Ishikawa (cell line): Measurements from ENCODE around the gene GDPD5.

Experiments
- CEBPB ChIP-seq: IDR thresholded peaks from 2 replicates; pipeline ENCODE4 v1.6.1; 2012
- CREB1 ChIP-seq: IDR thresholded peaks from 2 replicates; pipeline ENCODE4 v1.6.1; 2012; ENCODE audit warnings: low read depth
- EGR1 ChIP-seq: IDR thresholded peaks from 2 replicates; pipeline ENCODE4 v1.6.1; 2012
- EP300 ChIP-seq: IDR thresholded peaks from 2 replicates; pipeline ENCODE4 v1.6.1; 2012; ENCODE audit warnings: borderline replicate concordance
- FOXM1 ChIP-seq: IDR thresholded peaks from 2 replicates; pipeline ENCODE4 v1.6.1; 2012; ENCODE audit warnings: low read depth, borderline replicate concordance
- NFIC ChIP-seq: IDR thresholded peaks from 2 replicates; pipeline ENCODE4 v1.6.1; 2012
- RAD21 ChIP-seq: IDR thresholded peaks from 2 replicates; pipeline ENCODE4 v1.6.1; 2012; ENCODE audit warnings: low read depth
- TAF1 ChIP-seq: IDR thresholded peaks from 2 replicates; pipeline ENCODE4 v1.6.1; 2012; ENCODE audit warnings: low read depth, mild to moderate bottlenecking
- TCF12 ChIP-seq: IDR thresholded peaks from 2 replicates; pipeline ENCODE4 v1.6.1; 2012; ENCODE audit warnings: low read depth
- TEAD4 ChIP-seq: IDR thresholded peaks from 2 replicates; pipeline ENCODE4 v1.6.1; 2012
- YY1 ChIP-seq: IDR thresholded peaks from 2 replicates; pipeline ENCODE4 v1.6.1; 2012; ENCODE audit warnings: low read depth
- ZBTB7A ChIP-seq: IDR thresholded peaks from 2 replicates; pipeline ENCODE4 v1.6.1; 2012; ENCODE audit warnings: low read depth
- TF ChIP-seq, protein P1 (sequence below): IDR thresholded peaks from 2 replicates; pipeline ENCODE4 v1.6.1; 2012
- TF ChIP-seq, protein P2 (sequence below): IDR thresholded peaks from 2 replicates; pipeline ENCODE4 v1.6.1; 2012; ENCODE audit warnings: low read depth, mild to moderate bottlenecking
- TF ChIP-seq, protein P3 (sequence below): IDR thresholded peaks from 2 replicates; pipeline ENCODE4 v1.6.1; 2012

Gene GDPD5

DNA sequence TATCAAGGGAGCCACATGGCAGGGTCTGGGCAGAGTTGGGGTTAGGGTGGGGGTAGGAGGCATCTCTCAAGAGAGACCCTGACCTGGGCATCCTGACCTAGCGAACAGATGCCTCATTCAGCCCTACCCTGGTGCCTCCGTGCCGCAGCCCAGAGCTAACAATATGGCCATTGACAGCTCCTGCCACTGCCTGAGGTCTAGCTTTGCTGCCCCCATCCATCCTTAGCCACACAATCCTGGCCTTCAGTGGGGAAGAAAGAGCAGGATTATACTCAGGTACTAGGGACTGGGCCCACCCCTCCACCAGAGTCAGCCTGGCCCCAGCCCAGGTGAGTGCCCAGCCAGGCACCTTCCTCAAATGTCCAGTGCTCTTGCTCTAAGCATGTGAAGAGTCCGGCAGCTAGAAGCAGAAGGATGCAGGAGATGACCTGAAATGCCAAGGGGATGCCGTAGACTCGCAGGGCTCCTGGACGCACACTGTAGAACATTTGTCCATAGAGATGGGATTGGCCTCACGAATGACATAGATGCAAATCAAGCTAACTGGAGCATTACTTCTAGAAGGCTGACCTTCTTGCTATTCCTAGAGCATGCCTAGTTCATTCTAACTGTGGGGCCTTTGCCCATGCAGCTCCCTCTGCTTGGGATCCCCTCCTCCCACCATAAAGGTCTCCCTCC is 23.0 kb upstream of the GDPD5 start:
- TF ChIP-seq, protein P1, sequence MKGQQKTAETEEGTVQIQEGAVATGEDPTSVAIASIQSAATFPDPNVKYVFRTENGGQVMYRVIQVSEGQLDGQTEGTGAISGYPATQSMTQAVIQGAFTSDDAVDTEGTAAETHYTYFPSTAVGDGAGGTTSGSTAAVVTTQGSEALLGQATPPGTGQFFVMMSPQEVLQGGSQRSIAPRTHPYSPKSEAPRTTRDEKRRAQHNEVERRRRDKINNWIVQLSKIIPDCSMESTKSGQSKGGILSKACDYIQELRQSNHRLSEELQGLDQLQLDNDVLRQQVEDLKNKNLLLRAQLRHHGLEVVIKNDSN = no peak
- TF ChIP-seq CREB1 = no peak
- TF ChIP-seq YY1 = no peak
- no peak for TF ChIP-seq CEBPB
- no peak for TF ChIP-seq EGR1
- no peak for TF ChIP-seq TCF12
- TF ChIP-seq RAD21 = no peak
- TF ChIP-seq TAF1 = no peak
- no peak for TF ChIP-seq FOXM1
- TF ChIP-seq, protein P2, sequence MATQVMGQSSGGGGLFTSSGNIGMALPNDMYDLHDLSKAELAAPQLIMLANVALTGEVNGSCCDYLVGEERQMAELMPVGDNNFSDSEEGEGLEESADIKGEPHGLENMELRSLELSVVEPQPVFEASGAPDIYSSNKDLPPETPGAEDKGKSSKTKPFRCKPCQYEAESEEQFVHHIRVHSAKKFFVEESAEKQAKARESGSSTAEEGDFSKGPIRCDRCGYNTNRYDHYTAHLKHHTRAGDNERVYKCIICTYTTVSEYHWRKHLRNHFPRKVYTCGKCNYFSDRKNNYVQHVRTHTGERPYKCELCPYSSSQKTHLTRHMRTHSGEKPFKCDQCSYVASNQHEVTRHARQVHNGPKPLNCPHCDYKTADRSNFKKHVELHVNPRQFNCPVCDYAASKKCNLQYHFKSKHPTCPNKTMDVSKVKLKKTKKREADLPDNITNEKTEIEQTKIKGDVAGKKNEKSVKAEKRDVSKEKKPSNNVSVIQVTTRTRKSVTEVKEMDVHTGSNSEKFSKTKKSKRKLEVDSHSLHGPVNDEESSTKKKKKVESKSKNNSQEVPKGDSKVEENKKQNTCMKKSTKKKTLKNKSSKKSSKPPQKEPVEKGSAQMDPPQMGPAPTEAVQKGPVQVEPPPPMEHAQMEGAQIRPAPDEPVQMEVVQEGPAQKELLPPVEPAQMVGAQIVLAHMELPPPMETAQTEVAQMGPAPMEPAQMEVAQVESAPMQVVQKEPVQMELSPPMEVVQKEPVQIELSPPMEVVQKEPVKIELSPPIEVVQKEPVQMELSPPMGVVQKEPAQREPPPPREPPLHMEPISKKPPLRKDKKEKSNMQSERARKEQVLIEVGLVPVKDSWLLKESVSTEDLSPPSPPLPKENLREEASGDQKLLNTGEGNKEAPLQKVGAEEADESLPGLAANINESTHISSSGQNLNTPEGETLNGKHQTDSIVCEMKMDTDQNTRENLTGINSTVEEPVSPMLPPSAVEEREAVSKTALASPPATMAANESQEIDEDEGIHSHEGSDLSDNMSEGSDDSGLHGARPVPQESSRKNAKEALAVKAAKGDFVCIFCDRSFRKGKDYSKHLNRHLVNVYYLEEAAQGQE = no peak

DNA sequence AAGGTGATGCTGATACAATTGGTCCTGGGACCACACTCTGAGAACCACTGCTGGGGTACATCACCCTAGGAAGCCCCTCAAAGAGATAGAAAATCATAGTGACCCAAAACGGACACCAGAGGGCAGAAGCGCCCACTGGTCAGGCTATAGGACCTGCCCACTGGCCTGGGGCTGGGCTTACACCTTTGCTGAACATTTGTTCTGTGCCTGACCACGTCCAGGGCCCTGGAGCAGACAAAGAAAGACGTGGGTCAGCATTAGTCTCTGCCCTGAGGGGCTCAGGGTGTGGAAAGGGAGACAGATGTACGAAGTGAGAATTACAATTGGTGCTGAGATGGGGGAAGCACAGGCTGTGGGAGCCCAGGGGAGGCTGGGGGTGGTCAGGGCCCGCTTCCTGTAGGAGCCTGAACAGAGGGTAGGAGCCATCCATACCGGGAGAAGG is 21.9 kb upstream of the GDPD5 start:
- TF ChIP-seq EP300 (no peak), ZBTB7A (peak; percentile 89), RAD21 (peak; percentile 89)

DNA sequence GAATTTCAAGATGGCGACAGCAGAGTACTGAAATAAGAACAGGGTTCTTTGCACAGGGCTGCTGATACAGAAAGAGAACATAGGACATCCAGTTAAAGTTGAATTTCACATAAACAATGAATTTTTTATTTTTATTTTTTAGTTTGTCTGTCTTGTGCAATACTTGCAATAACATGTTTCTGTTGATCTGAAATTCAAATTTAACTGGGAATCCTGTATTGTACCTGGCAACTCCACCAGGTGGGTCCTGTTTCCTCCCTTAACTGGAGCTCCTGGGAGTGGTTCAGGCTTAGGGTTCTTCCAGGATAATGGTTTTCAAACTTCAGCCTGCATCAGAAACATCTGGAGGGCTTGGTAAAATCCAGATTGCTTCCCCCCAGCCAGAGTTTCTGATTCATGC is 21.4 kb upstream of the GDPD5 start:
- TF ChIP-seq EGR1 (no peak), TCF12 (no peak), YY1 (no peak), EP300 (no peak), TAF1 (no peak), TEAD4 (no peak), RAD21 (no peak), FOXM1 (no peak), CREB1 (no peak)
- TF ChIP-seq, protein P1 = no peak
- TF ChIP-seq, protein P3, sequence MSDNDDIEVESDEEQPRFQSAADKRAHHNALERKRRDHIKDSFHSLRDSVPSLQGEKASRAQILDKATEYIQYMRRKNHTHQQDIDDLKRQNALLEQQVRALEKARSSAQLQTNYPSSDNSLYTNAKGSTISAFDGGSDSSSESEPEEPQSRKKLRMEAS = no peak
- TF ChIP-seq, protein P2 = no peak

DNA sequence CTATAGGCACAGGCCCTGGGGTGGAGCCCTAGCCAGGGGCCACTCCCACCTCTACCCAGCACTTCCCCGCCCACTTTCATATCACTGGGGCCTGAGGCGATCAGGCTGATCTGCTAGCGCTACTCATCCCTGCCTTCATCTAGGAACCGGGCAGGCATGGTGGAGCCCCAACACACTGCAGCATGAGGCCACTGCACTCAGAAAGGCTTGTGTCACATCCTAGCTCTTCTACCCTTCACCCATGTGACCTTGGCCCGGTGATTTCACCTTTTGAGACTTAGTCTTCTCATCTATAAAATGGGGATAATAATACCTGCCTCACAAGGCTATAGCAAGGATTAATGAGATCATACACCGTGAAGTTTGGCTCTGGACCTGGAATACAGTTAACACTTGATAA is 18.1 kb upstream of the GDPD5 start:
- TF ChIP-seq EGR1 = no peak
- no peak for TF ChIP-seq TAF1
- TF ChIP-seq, protein P1 = no peak
- TF ChIP-seq ZBTB7A = no peak
- TF ChIP-seq EP300 = no peak
- TF ChIP-seq TEAD4 = no peak
- TF ChIP-seq TCF12 = no peak
- TF ChIP-seq, protein P2 = no peak
- no peak for TF ChIP-seq NFIC
- no peak for TF ChIP-seq CEBPB

DNA sequence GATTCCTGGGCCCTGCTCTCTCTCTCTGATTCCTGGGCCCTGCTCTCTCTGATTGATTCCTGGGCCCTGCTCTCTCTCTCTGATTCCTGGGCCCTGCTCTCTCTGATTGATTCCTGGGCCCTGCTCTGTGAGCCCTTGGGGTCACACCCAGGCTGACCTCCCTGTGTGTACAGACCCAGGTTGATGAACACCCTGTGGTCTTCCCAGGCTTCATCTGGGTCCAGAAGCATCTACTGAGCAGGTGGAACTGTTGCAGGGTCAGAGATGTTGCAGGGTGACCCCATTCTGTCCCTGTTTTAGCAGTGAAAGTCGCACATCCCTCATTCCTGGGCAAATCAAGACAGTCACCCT is 16.3 kb upstream of the GDPD5 start:
- TF ChIP-seq ZBTB7A = no peak
- TF ChIP-seq TCF12 = no peak
- TF ChIP-seq YY1 = no peak
- TF ChIP-seq CREB1 = no peak
- no peak for TF ChIP-seq RAD21
- TF ChIP-seq, protein P2 = no peak
- TF ChIP-seq CEBPB = no peak
- TF ChIP-seq, protein P1 = no peak
- TF ChIP-seq NFIC = no peak
- TF ChIP-seq FOXM1 = no peak
- no peak for TF ChIP-seq EGR1
- no peak for TF ChIP-seq EP300
- TF ChIP-seq, protein P3 = no peak
- TF ChIP-seq TAF1 = no peak
- TF ChIP-seq TEAD4 = no peak
